Cerebellar nuclear complex (tissue), 1 donor: ENCODE results near the gene BCL11B.

Experiments used
- DNase-seq, 2 experiments: peaks; one replicate each; lab custom pipeline; 2025; lab: John Stamatoyannopoulos, UW

Gene BCL11B

GRCh38 chr14:99271951-99272631 lies at the start of gene BCL11B:
TSS of gene BCL11B (minus strand) at chr14:99272197. CDS start at chr14:99271218, 979 bp downstream.
- peak in 1 of 2 experiments; percentile 4 for DNase-seq

GRCh38 chr14:99321236-99321925 lies 49.4 kb upstream of the BCL11B start:
- no peak for DNase-seq

DNA sequence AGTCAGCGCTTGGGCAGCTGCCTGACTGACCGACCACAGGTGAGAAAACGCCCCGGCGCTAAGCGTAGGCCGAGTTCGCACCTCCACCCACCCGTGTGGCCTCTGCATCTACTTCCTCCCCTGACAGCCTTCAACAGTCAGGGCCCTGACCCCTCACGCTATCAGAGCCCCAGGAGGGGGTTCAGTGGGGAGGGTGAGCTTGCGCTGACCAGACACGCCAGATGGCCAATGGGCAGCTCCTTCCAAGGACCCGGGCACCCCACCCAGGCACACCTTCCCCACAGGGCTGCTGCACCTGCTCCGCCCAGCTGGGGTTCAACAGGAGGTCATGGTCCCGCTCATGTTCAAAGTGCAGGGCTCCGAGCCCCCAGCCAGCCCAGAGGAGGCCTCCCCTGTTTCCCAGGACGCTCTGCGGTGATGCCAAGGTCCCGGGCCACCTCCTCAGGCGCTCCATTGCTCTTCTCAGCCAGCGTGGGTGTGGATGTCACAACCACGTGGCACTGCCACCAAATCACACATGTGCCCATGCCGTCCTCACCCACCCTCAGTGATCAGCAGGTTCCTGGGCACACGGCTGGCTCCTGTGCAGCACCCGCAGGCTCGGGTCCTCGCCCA lies 48.7 kb upstream of the BCL11B start:
- no peak for DNase-seq

DNA sequence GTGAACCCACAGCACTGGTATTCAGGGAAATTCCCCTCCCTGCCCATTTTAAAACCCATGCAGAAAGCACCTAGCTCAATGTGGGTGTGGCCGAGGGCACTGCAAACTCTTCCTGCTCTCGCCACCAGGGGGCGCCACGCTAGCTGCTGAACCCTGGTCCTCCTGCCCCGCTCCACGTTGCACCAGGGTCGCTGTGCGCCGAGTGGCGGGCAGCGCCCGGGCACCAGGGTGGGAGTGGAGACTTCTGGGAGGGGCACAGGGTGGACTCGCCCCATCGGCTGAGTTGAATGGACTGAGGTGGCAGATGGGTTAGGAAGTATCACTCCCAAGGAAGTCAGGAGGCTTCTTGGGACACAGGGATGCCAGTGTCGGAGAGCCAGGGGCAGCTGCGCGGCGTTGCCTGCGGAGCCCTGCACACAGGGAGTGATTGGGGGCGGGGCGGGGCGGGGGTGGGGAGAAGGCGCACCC lies 48.1 kb upstream of the BCL11B start:
- DNase-seq, result no peak

DNA sequence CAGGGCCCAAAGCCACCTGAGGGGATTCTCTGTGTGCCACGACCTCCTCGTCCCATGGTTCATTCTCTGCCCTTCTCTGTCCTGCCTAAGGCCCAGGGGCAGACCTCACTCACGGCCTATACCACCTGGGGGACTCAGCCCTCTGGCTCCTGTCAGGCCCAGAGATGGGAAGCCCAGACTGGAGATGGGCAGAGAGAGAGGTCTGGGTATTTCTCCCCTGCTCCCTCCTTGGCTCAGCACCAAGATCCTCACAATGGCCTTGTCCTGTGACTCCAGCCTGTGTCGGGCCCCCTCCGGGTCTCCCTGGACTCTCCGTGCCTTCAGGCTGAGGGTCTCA lies 46.9 kb upstream of the BCL11B start:
- no peak for DNase-seq

- DNase-seq, result no peak
These were observed 46.3 kb upstream of the BCL11B start for GRCh38 chr14:99318091-99318958.

GRCh38 chr14:99317231-99318090 lies 45.5 kb upstream of the BCL11B start:
- DNase-seq, result no peak

DNA sequence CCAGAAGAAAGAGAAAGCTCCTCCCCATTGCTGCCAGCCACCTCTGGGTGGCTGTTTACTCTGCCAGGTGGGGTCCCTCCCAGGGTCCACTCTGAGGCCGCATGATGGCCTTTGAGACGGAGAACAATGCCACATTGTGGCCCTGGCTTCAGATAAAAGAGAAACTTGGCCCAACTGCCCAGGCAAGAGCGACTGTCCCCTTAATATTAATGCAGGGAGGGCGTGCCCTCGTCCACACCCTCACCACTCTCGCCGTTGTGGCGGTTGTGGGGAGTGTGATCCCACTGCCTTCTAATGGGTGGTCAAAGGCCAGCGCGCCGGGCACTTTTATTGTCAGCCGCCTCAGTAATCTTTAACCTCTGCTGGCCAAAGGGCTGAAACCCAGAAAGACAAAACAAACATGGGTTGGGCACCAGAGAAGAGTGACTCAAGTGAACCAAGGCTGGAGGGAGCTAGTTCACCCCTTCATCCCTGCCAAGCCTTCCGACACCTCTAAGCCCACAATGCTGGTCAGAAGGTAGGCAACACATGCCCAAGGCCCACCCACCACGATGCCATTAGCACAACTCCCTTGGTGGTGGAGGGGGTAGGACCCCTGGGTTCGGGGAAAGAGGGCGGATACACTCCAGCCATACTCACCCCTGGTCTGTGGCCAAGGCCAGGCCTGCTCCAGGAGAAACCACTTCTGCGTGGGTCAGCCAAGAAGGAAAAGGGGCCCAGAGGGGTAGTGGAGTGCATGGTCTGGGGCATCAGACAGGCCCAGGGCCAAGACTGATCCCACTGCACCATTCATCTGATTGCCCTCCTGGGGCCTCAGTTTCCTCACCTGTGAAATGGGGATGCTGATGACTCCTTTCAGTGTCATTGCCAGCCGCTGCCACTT lies 44.5 kb upstream of the BCL11B start:
- no peak for DNase-seq

DNA sequence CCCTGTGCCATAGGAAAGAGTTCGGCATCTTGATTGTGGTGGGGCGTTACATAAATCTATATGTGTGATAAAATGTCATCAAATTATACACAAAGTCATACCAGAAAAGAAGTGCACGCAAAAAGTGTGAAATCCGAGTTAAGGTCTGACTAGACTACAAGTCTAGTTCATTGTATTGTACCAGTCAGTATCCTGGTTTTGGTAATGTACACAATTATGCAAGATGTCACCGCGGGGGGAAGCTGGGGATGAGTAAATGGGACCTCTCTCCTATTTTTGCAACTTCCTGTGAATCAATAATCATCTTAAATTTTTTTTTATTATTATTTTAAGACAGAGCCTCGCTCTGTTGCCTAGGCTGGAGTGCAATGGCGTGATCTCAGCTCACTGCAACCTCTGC lies 43.2 kb upstream of the BCL11B start:
- no peak for DNase-seq

- no peak for DNase-seq
These were observed 42.6 kb upstream of the BCL11B start for GRCh38 chr14:99314623-99315022.

GRCh38 chr14:99313234-99313633 lies 41.2 kb upstream of the BCL11B start:
- DNase-seq, result no peak

- no peak for DNase-seq
These were observed 40.1 kb upstream of the BCL11B start for GRCh38 chr14:99312106-99312505.

GRCh38 chr14:99309220-99309766 lies 37.3 kb upstream of the BCL11B start:
- DNase-seq, result no peak

DNA sequence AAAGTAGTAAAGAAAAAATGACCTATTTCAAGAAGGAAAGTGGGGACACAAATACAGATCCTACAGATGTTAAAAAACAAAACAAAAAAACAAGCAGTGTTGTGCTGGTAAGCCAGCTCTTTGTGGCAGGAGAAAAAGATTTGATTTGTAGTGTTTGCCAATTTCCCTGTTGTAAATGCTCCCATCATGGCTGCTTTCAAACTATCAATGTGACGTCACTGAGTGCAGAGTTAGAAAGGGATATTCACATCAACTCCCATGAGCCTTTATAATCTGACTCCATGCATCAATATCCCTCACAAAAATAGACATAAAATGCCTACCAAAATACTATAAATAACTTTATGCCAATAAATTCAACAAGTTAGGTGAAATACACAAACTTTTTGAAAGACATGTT lies 32.2 kb upstream of the BCL11B start:
- DNase-seq, result no peak

DNA sequence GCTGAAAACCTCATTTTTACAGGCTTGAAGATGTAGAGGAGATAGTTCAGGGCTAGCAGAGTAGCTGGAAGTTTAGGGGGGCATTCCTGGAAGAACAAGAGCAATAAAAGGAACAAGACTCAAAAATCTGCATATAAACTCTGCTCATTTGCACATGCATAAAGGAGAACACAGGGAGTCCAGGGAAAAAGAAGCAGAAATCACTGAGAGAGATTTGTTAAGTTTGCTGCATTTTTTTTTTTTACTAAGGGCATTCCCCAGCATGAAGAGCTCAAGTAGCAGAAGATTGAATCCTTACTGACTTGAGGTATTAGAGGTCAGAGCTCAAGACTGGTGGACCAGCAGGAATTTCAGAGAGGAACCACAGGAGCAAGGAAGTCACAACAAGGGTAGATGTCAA lies 28.2 kb upstream of the BCL11B start:
- DNase-seq, result no peak

- DNase-seq, result no peak
These were observed 24.5 kb upstream of the BCL11B start for GRCh38 chr14:99296517-99296916.

DNA sequence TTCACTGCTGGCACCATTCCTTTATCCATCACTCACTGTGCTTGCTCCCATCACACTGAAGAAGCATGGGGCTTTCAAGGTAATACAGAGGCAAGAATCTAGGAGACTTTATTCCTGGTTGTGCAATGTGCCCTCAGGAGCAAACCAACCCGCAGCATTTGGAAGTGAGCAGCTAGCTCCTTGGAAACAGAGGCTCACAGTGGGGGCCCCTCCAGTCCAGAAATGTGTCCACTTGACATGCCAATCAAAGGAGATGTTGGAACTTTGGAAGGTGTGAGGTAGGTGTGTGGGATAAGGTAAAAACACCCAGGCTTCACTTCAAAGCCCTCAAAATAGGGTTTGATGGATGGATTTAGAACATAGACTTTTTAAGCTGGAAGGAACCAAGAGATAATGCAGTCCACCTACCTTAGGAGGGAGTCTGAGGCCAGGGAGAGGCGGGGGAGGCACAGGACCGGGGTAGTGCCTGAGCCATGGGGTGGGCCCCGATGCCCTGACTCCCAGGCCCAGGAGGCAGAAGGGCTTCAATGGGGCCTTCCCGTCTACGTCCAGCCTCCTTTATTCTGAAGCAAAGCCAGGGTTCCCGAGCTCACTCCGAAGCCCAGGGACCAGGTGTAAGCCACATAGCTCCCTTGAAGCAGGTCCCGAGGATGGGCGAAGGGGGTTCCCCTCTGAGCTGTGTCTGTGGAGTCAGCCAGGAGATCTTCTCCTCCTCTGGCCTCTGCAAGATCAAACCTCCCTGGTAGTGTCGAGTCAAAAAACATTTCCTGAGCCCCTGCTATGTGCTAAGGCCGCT lies 17.6 kb upstream of the BCL11B start:
- no peak for DNase-seq

- no peak for DNase-seq
These were observed 17.0 kb upstream of the BCL11B start for GRCh38 chr14:99288948-99289347.

DNA sequence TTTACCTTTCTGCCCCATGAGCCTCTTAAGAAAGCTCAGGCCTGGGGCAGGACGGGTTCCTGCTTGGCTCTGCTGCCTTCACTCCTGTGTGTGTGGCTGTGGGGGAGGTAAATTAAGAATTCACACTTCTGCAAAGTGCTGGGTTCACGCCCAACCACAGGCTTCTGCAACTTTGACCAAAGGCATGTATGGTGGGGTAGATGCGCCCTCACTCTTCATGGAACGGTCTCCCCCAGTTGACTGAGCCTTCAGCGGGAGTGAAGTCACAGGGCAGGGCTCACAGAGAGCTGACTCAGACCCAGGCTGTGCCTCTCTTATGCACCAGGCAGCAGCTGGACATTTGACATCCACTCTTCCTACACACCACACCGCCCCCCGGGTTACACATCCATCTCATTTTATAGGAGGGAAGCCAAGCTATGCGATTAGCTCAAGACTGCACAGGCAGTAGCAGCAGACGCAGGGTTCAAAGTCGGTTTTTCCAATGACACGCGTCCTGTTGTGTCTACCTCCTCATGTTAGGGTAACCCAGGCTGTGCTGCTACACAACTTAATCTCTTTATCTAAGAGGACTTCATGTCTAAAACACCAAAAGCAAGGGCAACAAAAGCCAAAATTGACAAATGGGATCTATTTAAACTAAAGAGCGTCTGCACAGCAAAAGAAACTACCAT lies 15.4 kb upstream of the BCL11B start:
- DNase-seq, result no peak
